ENCODE results near the gene KRTAP20-4.

The KRTAP20-4 gene

GRCh38 chr21:30668776-30669175, 48.3 kb downstream of the KRTAP20-4 start:
- DNase-seq: no peak
